Endothelial cell of umbilical vein (primary cell): Measurements from ENCODE around the gene RYR3. TPM values are rescaled to one million over a fixed set of nuclear protein-coding genes. Genes with fewer than 3 reads are reported as not detected.

Experiments
- BruUV-seq: library from RNA; stranded (reverse); fragments of 400-500 nt; replicated peaks from 2 replicates; lab custom pipeline; 2021; lab: Mats Ljungman, UMichigan
- CTCF ChIA-PET: fragments of 300-600, 350-600 bp; sonication (Branson Sonifier 250); formaldehyde crosslinking; loops from one replicate; lab custom pipeline; 2021; ENCODE audit warnings: antibody characterized with exemption, inconsistent platforms; lab: Charles Lee
- POLR2A ChIA-PET: fragments of 300-600, 350-600 bp; sonication (Branson Sonifier 250); formaldehyde crosslinking; loops from one replicate; lab custom pipeline; 2021; ENCODE audit warnings: antibody characterized with exemption, inconsistent platforms; lab: Charles Lee
- DNase-seq: peaks from one replicate; pipeline ENCODE4 v3.0.0-alpha.2; 2011; ENCODE audit warnings: low read depth, low spot score
- FAIRE-seq: peaks from 2 replicates; lab custom pipeline; 2011; peaks lifted over from hg19 to GRCh38; lab: Jason Lieb, UNC
- H2AFZ ChIP-seq: 2 replicates; pipeline ENCODE4 v1.6.0; 2012; ENCODE audit warnings: low read depth, low read length, control low read depth, inconsistent platforms
- H3K27ac ChIP-seq: 2 replicates; pipeline ENCODE4 v1.5.1; 2011; ENCODE audit warnings: low read depth, mild to moderate bottlenecking, control low read depth, low read length, moderate library complexity; ENCODE audit not compliant: insufficient read depth
- H3K27me3 ChIP-seq, 2 experiments: 2 replicates each; pipeline versions ENCODE4 v1.6.0 to v1.6.1; 2011; ENCODE audit warnings: low read length in 2 of 2, mixed read lengths in 1 of 2; ENCODE audit not compliant: control insufficient read depth in 2 of 2, insufficient read depth in 2 of 2
- H3K36me3 ChIP-seq, 2 experiments: 2 replicates in 1 of 2; 3 replicates in 1 of 2; pipeline ENCODE4 v1.5.1; 2011; ENCODE audit warnings: low read length in 2 of 2, mild to moderate bottlenecking in 1 of 2, moderate library complexity in 1 of 2; ENCODE audit not compliant: control insufficient read depth in 2 of 2, insufficient read depth in 2 of 2; ENCODE audit errors: extremely low read depth in 1 of 2
- H3K4me1 ChIP-seq: 3 replicates; pipeline ENCODE4 v1.5.1; 2011; ENCODE audit warnings: mild to moderate bottlenecking, low read length; ENCODE audit not compliant: control insufficient read depth, insufficient read depth; ENCODE audit errors: extremely low read depth
- H3K4me2 ChIP-seq: 2 replicates; pipeline ENCODE4 v1.6.1; 2011; ENCODE audit warnings: low read length, control low read depth, mixed read lengths; ENCODE audit not compliant: insufficient read depth
- H3K4me3 ChIP-seq, 3 experiments: fragments of 200-600 bp in 1 of 3; sonication (generic), shearing (Covaris generic) in 1 of 3; replicated peaks in 1 of 3; 2 replicates each; pipeline ENCODE4 v1.5.1; 2011 to 2016; ENCODE audit warnings: control low read depth in 3 of 3, low read length in 3 of 3, mild to moderate bottlenecking in 2 of 3, inconsistent platforms in 1 of 3, low read depth in 1 of 3, moderate library complexity in 1 of 3; ENCODE audit not compliant: insufficient read depth in 1 of 3
- H3K79me2 ChIP-seq: 2 replicates; pipeline ENCODE4 v1.6.0; 2012; ENCODE audit warnings: low read length, inconsistent platforms; ENCODE audit not compliant: control insufficient read depth, insufficient read depth
- H3K9ac ChIP-seq: replicated peaks from 2 replicates; pipeline ENCODE3; 2011; ENCODE audit warnings: low read length, control low read depth; ENCODE audit not compliant: insufficient read depth; ENCODE audit errors: extremely low read depth
- H3K9me1 ChIP-seq: replicated peaks from 3 replicates; pipeline ENCODE4 v1.6.0; 2011; ENCODE audit warnings: mild to moderate bottlenecking, low read length; ENCODE audit not compliant: control insufficient read depth, insufficient read depth; ENCODE audit errors: extremely low read depth
- H3K9me3 ChIP-seq: replicated peaks from 2 replicates; pipeline ENCODE4 v1.5.1; 2012; ENCODE audit warnings: low read length, inconsistent platforms; ENCODE audit not compliant: control insufficient read depth, insufficient read depth
- H4K20me1 ChIP-seq: replicated peaks from 2 replicates; pipeline ENCODE3; 2011; ENCODE audit warnings: mild to moderate bottlenecking, low read length; ENCODE audit not compliant: control insufficient read depth, insufficient read depth; ENCODE audit errors: extremely low read depth
- EZH2 ChIP-seq: IDR thresholded peaks from 2 replicates; pipeline ENCODE4 v1.6.1; 2012; ENCODE audit warnings: borderline replicate concordance, low read depth, mild to moderate bottlenecking, moderate library complexity, low read length, inconsistent platforms; ENCODE audit not compliant: severe bottlenecking
- FOS ChIP-seq: IDR thresholded peaks from 2 replicates; pipeline ENCODE4 v1.6.1; 2011; ENCODE audit warnings: mild to moderate bottlenecking, low read length, moderate library complexity, borderline replicate concordance; ENCODE audit not compliant: insufficient read depth
- GATA2 ChIP-seq: IDR thresholded peaks from 2 replicates; pipeline ENCODE4 v1.7.0; 2011; ENCODE audit warnings: low read depth, mild to moderate bottlenecking, moderate library complexity, mixed read lengths, low read length; ENCODE audit not compliant: insufficient read length, insufficient read depth
- JUN ChIP-seq: IDR thresholded peaks from 2 replicates; pipeline ENCODE4 v1.6.1; 2011; ENCODE audit warnings: borderline replicate concordance, low read depth; ENCODE audit not compliant: insufficient read length, insufficient read depth
- MYC ChIP-seq: IDR thresholded peaks from one replicate; pipeline ENCODE4 v1.6.1; 2011; ENCODE audit warnings: mild to moderate bottlenecking, low read depth, low read length
- POLR2A ChIP-seq: IDR thresholded peaks from 2 replicates; pipeline ENCODE4 v1.6.1; 2012; ENCODE audit warnings: low read depth, mild to moderate bottlenecking, control low read depth, low read length
- POLR2AphosphoS5 ChIP-seq: IDR thresholded peaks from 2 replicates; pipeline ENCODE4 v1.6.1; 2012; ENCODE audit warnings: low read depth, mild to moderate bottlenecking, control low read depth, low read length, moderate library complexity; ENCODE audit not compliant: insufficient read depth
- dilution Hi-C: fragments of 300-500 bp; cut with MboI; formaldehyde crosslinking; loops from one replicate; pipeline ENCODE4 v1.15.0; 2019; ENCODE audit warnings: low sequenced_read_pairs; ENCODE audit not compliant: extremely low pct_ligation_motif_present
- intact Hi-C: fragments of 100-400 bp; cut with micrococcal nuclease; formaldehyde crosslinking; loops from one replicate; pipeline ENCODE4 v1.10.0; 2022
- polyA plus RNA-seq, 4 experiments: library from polyadenylated mRNA; depleted of rRNA in 3 of 4; stranded (reverse) in 3 of 4; unstranded in 1 of 4; fragments of >200 nt; gene quantifications; 2 replicates each; pipeline versions ENCODE4 v1.2.1 to v1.2.3, GENCODE V29; 2011 to 2012; ENCODE audit warnings: missing spikeins in 1 of 4
- total RNA-seq: library from RNA; stranded (reverse); gene quantifications from 2 replicates; pipeline ENCODE4 v1.2.3, GENCODE V29; 2021
- TF ChIP-seq, protein P1 (sequence below), 2 donors: IDR thresholded peaks; 1 replicate in 1 of 2; 2 replicates in 1 of 2; pipeline ENCODE4 v1.5.1; 2011; ENCODE audit warnings: low read length in 2 of 2, mild to moderate bottlenecking in 2 of 2, moderate library complexity in 2 of 2, control low read depth in 1 of 2, inconsistent platforms in 1 of 2, low read depth in 1 of 2; ENCODE audit not compliant: insufficient read depth in 1 of 2; ENCODE audit errors: extremely low read depth in 1 of 2
- TF ChIP-seq, protein P2 (sequence below): IDR thresholded peaks from 2 replicates; pipeline ENCODE4 v1.6.1; 2011; ENCODE audit not compliant: insufficient read depth, insufficient read length

RYR3 gene
- total and polyA plus RNA-seq, 2 donors (not counting 3 experiments of a cell fraction or from before 2014, with no cell fraction given): not detected

DNA sequence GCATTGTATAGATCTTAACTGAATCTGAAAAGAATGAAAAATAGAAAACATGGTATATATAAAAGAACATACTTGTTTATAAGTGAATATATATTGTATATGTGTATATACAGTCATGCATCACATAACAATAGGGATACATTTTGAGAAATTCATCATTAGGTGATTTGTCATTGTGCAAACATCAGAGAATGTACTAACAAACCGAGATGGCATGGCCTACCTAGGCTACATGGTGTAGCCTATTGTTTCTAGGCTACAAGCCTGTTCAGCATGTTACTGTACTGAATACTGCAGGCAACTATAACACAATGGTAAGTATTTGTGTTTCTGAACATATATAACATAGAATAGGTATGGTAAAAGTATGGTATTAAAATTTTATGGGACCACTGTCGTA is 592.9 kb downstream of the RYR3 start:
- Histone ChIP-seq H2AFZ (no peak overlapping the region), H3K9me1 (no peaks in the 10 kb centered on the region), H4K20me1 (no peaks in the 10 kb centered on the region), H3K9me3 (no peaks in the 10 kb centered on the region), H3K27ac (no peak overlapping the region), H3K9ac (no peak overlapping the region), H3K4me1 (peaks cover 9% of the 10 kb centered on the region), H3K79me2 (no peaks in the 10 kb centered on the region), H3K4me2 (no peak overlapping the region), H3K36me3 (no peaks in the 10 kb centered on the region), H3K27me3 (no peaks in the 10 kb centered on the region), H3K4me3 (no peak overlapping the region)
- dilution Hi-C loops: no loop called here
- intact Hi-C loops: no loop called here
- no peak for TF ChIP-seq EZH2
- TF ChIP-seq, protein P1, sequence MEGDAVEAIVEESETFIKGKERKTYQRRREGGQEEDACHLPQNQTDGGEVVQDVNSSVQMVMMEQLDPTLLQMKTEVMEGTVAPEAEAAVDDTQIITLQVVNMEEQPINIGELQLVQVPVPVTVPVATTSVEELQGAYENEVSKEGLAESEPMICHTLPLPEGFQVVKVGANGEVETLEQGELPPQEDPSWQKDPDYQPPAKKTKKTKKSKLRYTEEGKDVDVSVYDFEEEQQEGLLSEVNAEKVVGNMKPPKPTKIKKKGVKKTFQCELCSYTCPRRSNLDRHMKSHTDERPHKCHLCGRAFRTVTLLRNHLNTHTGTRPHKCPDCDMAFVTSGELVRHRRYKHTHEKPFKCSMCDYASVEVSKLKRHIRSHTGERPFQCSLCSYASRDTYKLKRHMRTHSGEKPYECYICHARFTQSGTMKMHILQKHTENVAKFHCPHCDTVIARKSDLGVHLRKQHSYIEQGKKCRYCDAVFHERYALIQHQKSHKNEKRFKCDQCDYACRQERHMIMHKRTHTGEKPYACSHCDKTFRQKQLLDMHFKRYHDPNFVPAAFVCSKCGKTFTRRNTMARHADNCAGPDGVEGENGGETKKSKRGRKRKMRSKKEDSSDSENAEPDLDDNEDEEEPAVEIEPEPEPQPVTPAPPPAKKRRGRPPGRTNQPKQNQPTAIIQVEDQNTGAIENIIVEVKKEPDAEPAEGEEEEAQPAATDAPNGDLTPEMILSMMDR (IDR thresholded peaks at IDR 0.05; ENCODE audit: extremely low read depth in 1 of 2, insufficient read depth in 1 of 2, low read depth in 1 of 2, low read length in 2 of 2): no peak
- no peak for FAIRE-seq
- CTCF ChIA-PET: no interaction called here
- BruUV-seq: no TSS peak
- no peak for DNase-seq
- POLR2A ChIA-PET: no interaction called here

DNA sequence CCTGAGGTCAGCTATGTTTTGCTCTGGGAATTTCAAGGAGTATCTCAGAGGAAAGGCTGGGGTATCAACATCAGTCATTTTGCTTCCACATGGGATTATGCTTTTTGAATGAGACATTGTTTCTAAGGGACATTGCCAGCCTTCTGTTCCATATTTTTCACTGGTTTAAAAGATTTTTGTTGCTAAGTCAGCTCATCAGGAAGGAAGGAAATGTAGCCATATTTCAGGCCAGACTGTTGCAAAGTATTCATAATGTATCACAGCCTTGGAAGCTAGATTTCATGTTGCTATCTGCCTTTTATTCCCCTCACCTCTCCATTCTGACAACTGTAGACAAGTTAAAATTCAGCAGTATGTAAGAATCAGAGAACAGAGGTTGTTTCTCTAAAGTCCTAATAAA is 596.6 kb downstream of the RYR3 start:
- Histone ChIP-seq H3K27me3 (no peaks in the 10 kb centered on the region), H3K36me3 (no peaks in the 10 kb centered on the region), H3K9me3 (no peaks in the 10 kb centered on the region), H3K9me1 (no peaks in the 10 kb centered on the region), H3K27ac (no peak overlapping the region), H2AFZ (no peak overlapping the region), H4K20me1 (no peaks in the 10 kb centered on the region), H3K4me1 (peaks cover 15% of the 10 kb centered on the region), H3K79me2 (no peaks in the 10 kb centered on the region), H3K9ac (no peak overlapping the region), H3K4me2 (no peak overlapping the region), H3K4me3 (no peak overlapping the region)
- peak; percentile 59 for FAIRE-seq
- dilution Hi-C loops: no loop called here
- BruUV-seq: no TSS peak
- TF ChIP-seq EZH2 (no peak), POLR2AphosphoS5 (no peak), FOS (no peak), GATA2 (no peak), JUN (no peak), MYC (no peak), POLR2A (no peak)
- TF ChIP-seq, protein P1 (IDR thresholded peaks at IDR 0.05; ENCODE audit: extremely low read depth in 1 of 2, insufficient read depth in 1 of 2, low read depth in 1 of 2, low read length in 2 of 2): no peak
- TF ChIP-seq, protein P2, sequence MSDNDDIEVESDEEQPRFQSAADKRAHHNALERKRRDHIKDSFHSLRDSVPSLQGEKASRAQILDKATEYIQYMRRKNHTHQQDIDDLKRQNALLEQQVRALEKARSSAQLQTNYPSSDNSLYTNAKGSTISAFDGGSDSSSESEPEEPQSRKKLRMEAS: no peak
- POLR2A ChIA-PET: no interaction called here
- intact Hi-C loops: no loop called here
- DNase-seq: peak; percentile 61
- CTCF ChIA-PET: no interaction called here
